ENCODE data around the gene TXLNA.

Gene TXLNA

GRCh38 chr1:32215629-32216480 is 36.4 kb downstream of the TXLNA start:
- DNase-seq, result peak; percentile 74

- no peak for DNase-seq
Observed at GRCh38 chr1:32216566-32216965, 37.1 kb downstream of the TXLNA start.

- no peak for DNase-seq
Observed at GRCh38 chr1:32219022-32219421, 39.5 kb downstream of the TXLNA start.

- DNase-seq, result no peak
Observed at GRCh38 chr1:32220746-32221580, 41.5 kb downstream of the TXLNA start.

- no peak for DNase-seq
Observed at GRCh38 chr1:32221581-32221979, 42.1 kb downstream of the TXLNA start.

GRCh38 chr1:32221980-32222755 is 42.7 kb downstream of the TXLNA start, which contains the start of the genes EIF3I and TMEM234:
Gene EIF3I, plus strand, starts transcription at chr1:32222407. Its CDS starts 35 bp downstream, at chr1:32222442.
Gene TMEM234, minus strand, starts transcription at chr1:32222353. Its CDS starts 31 bp downstream, at chr1:32222322.
- DNase-seq, result peak; percentile 94

- no peak for DNase-seq
Observed at GRCh38 chr1:32223683-32224082, 44.2 kb downstream of the TXLNA start.

GRCh38 chr1:32224285-32224684 is 44.8 kb downstream of the TXLNA start:
- no peak for DNase-seq

- no peak for DNase-seq
Observed at GRCh38 chr1:32228771-32229170, 49.3 kb downstream of the TXLNA start.

GRCh38 chr1:32231843-32232432 is 52.5 kb downstream of the TXLNA start:
- DNase-seq, result no peak

GRCh38 chr1:32232558-32233304 is 53.3 kb downstream of the TXLNA start:
- no peak for DNase-seq

GRCh38 chr1:32234792-32235191 is 55.3 kb downstream of the TXLNA start:
- DNase-seq, result no peak

GRCh38 chr1:32239337-32239736 is 59.9 kb downstream of the TXLNA start:
- DNase-seq, result no peak

GRCh38 chr1:32239790-32240139 is 60.3 kb downstream of the TXLNA start:
- no peak for DNase-seq

- DNase-seq, result peak; percentile 69
Observed at GRCh38 chr1:32240140-32240951, 60.9 kb downstream of the TXLNA start.

GRCh38 chr1:32241001-32241763 is 61.7 kb downstream of the TXLNA start:
- peak; percentile 60 for DNase-seq

GRCh38 chr1:32242341-32242851 is 62.9 kb downstream of the TXLNA start:
- no peak for DNase-seq

GRCh38 chr1:32246888-32247273 is 67.4 kb downstream of the TXLNA start, which contains the start of gene FAM167B:
Gene FAM167B, plus strand, starts transcription at chr1:32247222. Its CDS starts 200 bp downstream, at chr1:32247422.
- DNase-seq, result no peak

- DNase-seq, result no peak
Observed at GRCh38 chr1:32247452-32247851, 68.0 kb downstream of the TXLNA start.
